ENCODE results near the gene CYB5R4.
A peak's percentile ranks its signal among the peaks of the same experiment; 100 is the strongest.
"Not testable (repeated sequence)": the region's sequence is repeated elsewhere in the genome, so short reads cannot be mapped to it uniquely, and the experiment has no call there.

The CYB5R4 gene

GRCh38 chr6:83914953-83915352, 55.5 kb downstream of the CYB5R4 start:
- TF ChIP-seq CTCF (conservative IDR thresholded peaks at IDR 0.05) (no peak), ZFX (IDR thresholded peaks at IDR 0.05) (no peak)
- H3K27ac ChIP-seq, result no peak overlapping the region

GRCh38 chr6:83917001-83917400, 57.5 kb downstream of the CYB5R4 start:
- TF ChIP-seq ZFX (IDR thresholded peaks at IDR 0.05) (no peak), CTCF (conservative IDR thresholded peaks at IDR 0.05) (no peak)
- H3K27ac ChIP-seq, result no peak overlapping the region

- TF ChIP-seq CTCF (conservative IDR thresholded peaks at IDR 0.05) (no peak), ZFX (IDR thresholded peaks at IDR 0.05) (no peak)
- H3K27ac ChIP-seq, result no peak overlapping the region
Observed at GRCh38 chr6:83920017-83920416, 60.5 kb downstream of the CYB5R4 start.

- no peak overlapping the region for H3K27ac ChIP-seq
- TF ChIP-seq ZFX (IDR thresholded peaks at IDR 0.05) (no peak), CTCF (conservative IDR thresholded peaks at IDR 0.05) (peak; percentile 9)
Observed at GRCh38 chr6:83921315-83921714, 61.8 kb downstream of the CYB5R4 start.

GRCh38 chr6:83927470-83927869, 68.0 kb downstream of the CYB5R4 start:
- no peak overlapping the region for H3K27ac ChIP-seq
- TF ChIP-seq CTCF (conservative IDR thresholded peaks at IDR 0.05), result no peak
- no peak for TF ChIP-seq ZFX (IDR thresholded peaks at IDR 0.05)

- H3K27ac ChIP-seq, result no peak overlapping the region
- TF ChIP-seq ZFX (IDR thresholded peaks at IDR 0.05), result no peak
- TF ChIP-seq CTCF (conservative IDR thresholded peaks at IDR 0.05), result no peak
Observed at GRCh38 chr6:83928286-83928685, 68.8 kb downstream of the CYB5R4 start.

GRCh38 chr6:83946201-83946833, 86.8 kb downstream of the CYB5R4 start:
- not testable (repeated sequence) for H3K27ac ChIP-seq

- not testable (repeated sequence) for H3K27ac ChIP-seq
Observed at GRCh38 chr6:83947983-83948382, 88.5 kb downstream of the CYB5R4 start.

Measured in C4-2B (cell line).